Measurements from ENCODE around the gene KRT74. TPM values are rescaled to one million over a fixed set of nuclear protein-coding genes. Genes with fewer than 3 reads are reported as not detected.

Gene KRT74
- total and polyA plus RNA-seq, 2 of the 13 experiments (the other 11 are each of a cell fraction or from before 2014, with no cell fraction given) = not detected

DNA sequence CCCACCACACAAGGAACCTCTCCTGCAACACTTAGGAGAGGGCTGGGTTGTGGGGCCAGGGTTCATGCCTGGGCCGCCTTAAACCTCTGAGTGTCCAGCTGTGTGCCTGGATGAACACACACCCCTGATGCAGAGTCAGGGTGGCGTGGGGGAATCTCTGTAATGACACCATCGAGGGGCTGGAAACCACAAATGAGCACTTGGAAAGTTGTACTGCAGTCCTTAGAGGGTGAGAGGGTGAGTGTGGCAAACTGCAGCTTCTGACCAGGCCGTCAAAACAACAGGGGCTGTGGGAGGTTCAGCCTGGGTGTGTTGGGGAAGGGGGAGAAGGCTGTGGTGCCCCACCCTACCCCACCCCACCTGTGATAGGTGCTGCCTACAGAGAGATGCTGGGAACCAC, 41.0 kb downstream of the KRT74 start (continued):
- TF ChIP-seq, protein P1, sequence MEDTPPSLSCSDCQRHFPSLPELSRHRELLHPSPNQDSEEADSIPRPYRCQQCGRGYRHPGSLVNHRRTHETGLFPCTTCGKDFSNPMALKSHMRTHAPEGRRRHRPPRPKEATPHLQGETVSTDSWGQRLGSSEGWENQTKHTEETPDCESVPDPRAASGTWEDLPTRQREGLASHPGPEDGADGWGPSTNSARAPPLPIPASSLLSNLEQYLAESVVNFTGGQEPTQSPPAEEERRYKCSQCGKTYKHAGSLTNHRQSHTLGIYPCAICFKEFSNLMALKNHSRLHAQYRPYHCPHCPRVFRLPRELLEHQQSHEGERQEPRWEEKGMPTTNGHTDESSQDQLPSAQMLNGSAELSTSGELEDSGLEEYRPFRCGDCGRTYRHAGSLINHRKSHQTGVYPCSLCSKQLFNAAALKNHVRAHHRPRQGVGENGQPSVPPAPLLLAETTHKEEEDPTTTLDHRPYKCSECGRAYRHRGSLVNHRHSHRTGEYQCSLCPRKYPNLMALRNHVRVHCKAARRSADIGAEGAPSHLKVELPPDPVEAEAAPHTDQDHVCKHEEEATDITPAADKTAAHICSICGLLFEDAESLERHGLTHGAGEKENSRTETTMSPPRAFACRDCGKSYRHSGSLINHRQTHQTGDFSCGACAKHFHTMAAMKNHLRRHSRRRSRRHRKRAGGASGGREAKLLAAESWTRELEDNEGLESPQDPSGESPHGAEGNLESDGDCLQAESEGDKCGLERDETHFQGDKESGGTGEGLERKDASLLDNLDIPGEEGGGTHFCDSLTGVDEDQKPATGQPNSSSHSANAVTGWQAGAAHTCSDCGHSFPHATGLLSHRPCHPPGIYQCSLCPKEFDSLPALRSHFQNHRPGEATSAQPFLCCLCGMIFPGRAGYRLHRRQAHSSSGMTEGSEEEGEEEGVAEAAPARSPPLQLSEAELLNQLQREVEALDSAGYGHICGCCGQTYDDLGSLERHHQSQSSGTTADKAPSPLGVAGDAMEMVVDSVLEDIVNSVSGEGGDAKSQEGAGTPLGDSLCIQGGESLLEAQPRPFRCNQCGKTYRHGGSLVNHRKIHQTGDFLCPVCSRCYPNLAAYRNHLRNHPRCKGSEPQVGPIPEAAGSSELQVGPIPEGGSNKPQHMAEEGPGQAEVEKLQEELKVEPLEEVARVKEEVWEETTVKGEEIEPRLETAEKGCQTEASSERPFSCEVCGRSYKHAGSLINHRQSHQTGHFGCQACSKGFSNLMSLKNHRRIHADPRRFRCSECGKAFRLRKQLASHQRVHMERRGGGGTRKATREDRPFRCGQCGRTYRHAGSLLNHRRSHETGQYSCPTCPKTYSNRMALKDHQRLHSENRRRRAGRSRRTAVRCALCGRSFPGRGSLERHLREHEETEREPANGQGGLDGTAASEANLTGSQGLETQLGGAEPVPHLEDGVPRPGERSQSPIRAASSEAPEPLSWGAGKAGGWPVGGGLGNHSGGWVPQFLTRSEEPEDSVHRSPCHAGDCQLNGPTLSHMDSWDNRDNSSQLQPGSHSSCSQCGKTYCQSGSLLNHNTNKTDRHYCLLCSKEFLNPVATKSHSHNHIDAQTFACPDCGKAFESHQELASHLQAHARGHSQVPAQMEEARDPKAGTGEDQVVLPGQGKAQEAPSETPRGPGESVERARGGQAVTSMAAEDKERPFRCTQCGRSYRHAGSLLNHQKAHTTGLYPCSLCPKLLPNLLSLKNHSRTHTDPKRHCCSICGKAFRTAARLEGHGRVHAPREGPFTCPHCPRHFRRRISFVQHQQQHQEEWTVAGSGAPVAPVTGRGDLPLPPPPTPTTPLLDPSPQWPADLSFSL (CRISPR knock-in tag; IDR thresholded peaks at IDR 0.05) = no peak
- no peak for TF ChIP-seq ZNF121 (CRISPR knock-in tag; IDR thresholded peaks at IDR 0.05)

GRCh38 chr12:52531566-52532300, 41.9 kb downstream of the KRT74 start:
- H3K9ac ChIP-seq (ENCODE audit: insufficient read depth, low read depth, low read length) = no peak overlapping the region
- ChIA-PET CTCF (ENCODE audit: low intra/inter-chr PET ratio, low total read pairs) (no interaction called here), POLR2A (no interaction called here)
- in situ Hi-C loops (cut with HindIII; ENCODE audit: extremely low pct_ligation_motif_present, low pct_unique_long_range_greater_than_20kb) = loop anchor here (25.0 kb wide), 1 partner anchor 394 kb away; no protein-coding TSS in a partner anchor
- H3K9me3 ChIP-seq (ENCODE audit: low read length) = no peaks in the 10 kb centered on the region
- no peaks in the 10 kb centered on the region for H3K36me3 ChIP-seq (replicated peaks in 1 of 2; ENCODE audit: control insufficient read depth in 1 of 2, insufficient read depth in 2 of 2, low read length in 2 of 2)
- no peak for ATAC-seq
- no peaks in the 10 kb centered on the region for H4K20me1 ChIP-seq (ENCODE audit: insufficient read depth, low read length)
- no peaks in the 10 kb centered on the region for H3K79me2 ChIP-seq (ENCODE audit: insufficient read depth, low read length)
- no peak for FAIRE-seq
- TF ChIP-seq, protein P2, sequence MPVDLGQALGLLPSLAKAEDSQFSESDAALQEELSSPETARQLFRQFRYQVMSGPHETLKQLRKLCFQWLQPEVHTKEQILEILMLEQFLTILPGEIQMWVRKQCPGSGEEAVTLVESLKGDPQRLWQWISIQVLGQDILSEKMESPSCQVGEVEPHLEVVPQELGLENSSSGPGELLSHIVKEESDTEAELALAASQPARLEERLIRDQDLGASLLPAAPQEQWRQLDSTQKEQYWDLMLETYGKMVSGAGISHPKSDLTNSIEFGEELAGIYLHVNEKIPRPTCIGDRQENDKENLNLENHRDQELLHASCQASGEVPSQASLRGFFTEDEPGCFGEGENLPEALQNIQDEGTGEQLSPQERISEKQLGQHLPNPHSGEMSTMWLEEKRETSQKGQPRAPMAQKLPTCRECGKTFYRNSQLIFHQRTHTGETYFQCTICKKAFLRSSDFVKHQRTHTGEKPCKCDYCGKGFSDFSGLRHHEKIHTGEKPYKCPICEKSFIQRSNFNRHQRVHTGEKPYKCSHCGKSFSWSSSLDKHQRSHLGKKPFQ (CRISPR knock-in tag; IDR thresholded peaks at IDR 0.05; ENCODE audit: insufficient replicate concordance) = no peak
- no peak for TF ChIP-seq ZBTB42 (CRISPR knock-in tag; IDR thresholded peaks at IDR 0.05)
- TF ChIP-seq GPN1 (CRISPR knock-in tag; IDR thresholded peaks at IDR 0.05; ENCODE audit: borderline replicate concordance) = no peak
- H3K4me1 ChIP-seq (ENCODE audit: insufficient read depth, low read length) = no peaks in the 10 kb centered on the region
- H3K27ac ChIP-seq (ENCODE audit: extremely low read length, insufficient read depth, low read length) = no peak overlapping the region
- intact Hi-C loops (cut with micrococcal nuclease; ENCODE audit: unreplicated experiment) = no loop called here
- H2AFZ ChIP-seq (ENCODE audit: low read length) = no peak overlapping the region
- H3K27me3 ChIP-seq (ENCODE audit: control insufficient read depth in 1 of 2, insufficient read depth in 2 of 2, low read length in 2 of 2) = peaks cover 3 to 14% of the 10 kb centered on the region in 2 experiments; a peak in 4 of 5 replicates
- no TSS peak for BruUV-seq (replicated peaks)
- no peak overlapping the region for H3K4me3 ChIP-seq (replicated peaks in 1 of 3; ENCODE audit: insufficient read depth in 1 of 3, low read depth in 2 of 3, low read length in 3 of 3)
- 36% methylated on average over 16 of the region's 18 CpGs for WGBS (ENCODE audit: low lambda C conversion rate)
- H3K4me2 ChIP-seq (ENCODE audit: low read depth, low read length) = no peak overlapping the region
- DNase-seq (ENCODE audit: low spot score) = no peak

Measured in HepG2 (cell line).